ENCODE data around the gene EDNRA.

EDNRA gene

DNA sequence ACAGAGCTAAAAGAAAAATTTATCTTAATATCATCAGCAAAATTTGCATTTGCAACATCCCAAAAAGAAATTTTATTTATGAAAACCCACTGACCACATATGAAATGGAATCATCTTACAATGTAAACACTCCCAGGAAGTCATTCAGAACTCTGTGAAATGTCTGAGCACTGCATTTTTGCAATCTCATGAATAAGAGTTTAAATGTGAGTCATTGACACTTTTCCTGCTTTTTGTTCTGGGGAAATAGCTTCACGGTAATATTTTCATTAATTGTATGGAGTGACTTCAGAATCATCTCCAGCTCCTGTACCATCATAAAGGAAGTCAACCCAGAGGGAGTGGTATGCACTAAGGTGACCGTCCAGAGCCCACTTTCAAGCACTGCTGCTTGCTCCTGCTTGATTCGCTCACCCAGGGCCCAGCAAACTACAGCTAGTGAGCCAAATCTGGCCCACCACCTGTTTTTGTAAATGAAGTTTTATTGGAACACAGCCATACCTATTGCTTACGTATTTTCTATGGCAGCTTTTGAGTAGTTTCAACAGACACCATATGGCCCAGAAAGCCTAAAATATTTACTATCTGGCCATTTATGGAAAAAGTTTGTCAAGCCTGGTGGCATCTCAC is 17.2 kb downstream of the EDNRA start:
- H3K27ac ChIP-seq (ENCODE audit: low read depth, low read length) = no peak overlapping the region
- no peaks in the 10 kb centered on the region for H3K9me3 ChIP-seq (ENCODE audit: low read length)
- no peaks in the 10 kb centered on the region for H3K27me3 ChIP-seq (ENCODE audit: control insufficient read depth in 1 of 2, insufficient read depth in 2 of 2, low read length in 2 of 2)
- H3K4me3 ChIP-seq (ENCODE audit: low read depth in 1 of 2, low read length in 2 of 2) = no peak overlapping the region
- H3K36me3 ChIP-seq (ENCODE audit: insufficient read depth, low read length) = no peaks in the 10 kb centered on the region
- H3K9ac ChIP-seq (ENCODE audit: low read length) = no peak overlapping the region
- no peaks in the 10 kb centered on the region for H3K4me1 ChIP-seq (ENCODE audit: insufficient read depth, low read length)

DNA sequence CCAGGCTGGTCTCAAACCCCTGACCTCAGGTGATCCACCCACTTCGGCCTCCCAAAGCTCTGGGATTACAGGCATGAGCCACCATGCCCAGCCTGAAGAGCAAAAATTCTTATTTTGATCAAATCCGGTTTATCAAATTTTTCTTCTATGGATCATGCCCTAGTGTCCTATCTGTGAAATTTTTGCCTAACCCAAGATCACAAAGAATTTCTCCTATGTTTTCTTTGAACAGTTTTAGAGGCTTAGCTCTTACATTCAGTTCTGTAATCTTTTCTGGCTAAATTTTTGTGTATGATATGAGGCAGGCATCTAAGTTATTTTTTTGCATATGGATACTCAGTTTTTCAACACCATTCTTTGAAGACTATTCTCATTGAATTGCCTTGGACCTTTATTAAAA is 27.4 kb downstream of the EDNRA start:
- H3K4me1 ChIP-seq (ENCODE audit: insufficient read depth, low read length) = no peaks in the 10 kb centered on the region
- no peaks in the 10 kb centered on the region for H3K27me3 ChIP-seq (ENCODE audit: control insufficient read depth in 1 of 2, insufficient read depth in 2 of 2, low read length in 2 of 2)
- H3K36me3 ChIP-seq (ENCODE audit: insufficient read depth, low read length) = no peaks in the 10 kb centered on the region
- no peaks in the 10 kb centered on the region for H3K9me3 ChIP-seq (ENCODE audit: low read length)
- no peak overlapping the region for H3K27ac ChIP-seq (ENCODE audit: low read depth, low read length)
- no peak overlapping the region for H3K9ac ChIP-seq (ENCODE audit: low read length)
- no peak overlapping the region for H3K4me3 ChIP-seq (ENCODE audit: low read depth in 1 of 2, low read length in 2 of 2)

DNA sequence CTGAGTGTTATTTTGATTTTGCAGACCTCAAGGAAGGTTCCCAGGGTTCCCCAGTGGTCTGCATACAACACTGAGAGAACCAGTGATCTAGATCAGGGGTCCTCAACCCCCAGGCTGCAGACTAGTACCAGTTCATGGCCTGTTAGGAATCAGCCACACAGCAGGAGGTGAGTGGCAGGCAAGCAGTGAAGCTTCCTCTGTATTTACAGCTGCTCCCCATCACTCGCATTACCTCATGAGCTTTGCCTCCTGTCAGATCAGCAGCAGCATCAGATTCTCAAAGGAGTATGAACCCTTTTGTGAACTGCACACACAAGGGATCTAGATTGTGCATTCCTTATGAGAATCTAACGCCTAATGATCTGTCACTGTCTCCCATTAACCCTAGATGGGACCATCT is 28.5 kb downstream of the EDNRA start:
- H3K9ac ChIP-seq (ENCODE audit: low read length) = no peak overlapping the region
- no peaks in the 10 kb centered on the region for H3K4me1 ChIP-seq (ENCODE audit: insufficient read depth, low read length)
- H3K4me3 ChIP-seq (ENCODE audit: low read depth in 1 of 2, low read length in 2 of 2) = no peak overlapping the region
- H3K27ac ChIP-seq (ENCODE audit: low read depth, low read length) = no peak overlapping the region
- no peaks in the 10 kb centered on the region for H3K9me3 ChIP-seq (ENCODE audit: low read length)
- H3K27me3 ChIP-seq (ENCODE audit: control insufficient read depth in 1 of 2, insufficient read depth in 2 of 2, low read length in 2 of 2) = no peaks in the 10 kb centered on the region
- H3K36me3 ChIP-seq (ENCODE audit: insufficient read depth, low read length) = no peaks in the 10 kb centered on the region

DNA sequence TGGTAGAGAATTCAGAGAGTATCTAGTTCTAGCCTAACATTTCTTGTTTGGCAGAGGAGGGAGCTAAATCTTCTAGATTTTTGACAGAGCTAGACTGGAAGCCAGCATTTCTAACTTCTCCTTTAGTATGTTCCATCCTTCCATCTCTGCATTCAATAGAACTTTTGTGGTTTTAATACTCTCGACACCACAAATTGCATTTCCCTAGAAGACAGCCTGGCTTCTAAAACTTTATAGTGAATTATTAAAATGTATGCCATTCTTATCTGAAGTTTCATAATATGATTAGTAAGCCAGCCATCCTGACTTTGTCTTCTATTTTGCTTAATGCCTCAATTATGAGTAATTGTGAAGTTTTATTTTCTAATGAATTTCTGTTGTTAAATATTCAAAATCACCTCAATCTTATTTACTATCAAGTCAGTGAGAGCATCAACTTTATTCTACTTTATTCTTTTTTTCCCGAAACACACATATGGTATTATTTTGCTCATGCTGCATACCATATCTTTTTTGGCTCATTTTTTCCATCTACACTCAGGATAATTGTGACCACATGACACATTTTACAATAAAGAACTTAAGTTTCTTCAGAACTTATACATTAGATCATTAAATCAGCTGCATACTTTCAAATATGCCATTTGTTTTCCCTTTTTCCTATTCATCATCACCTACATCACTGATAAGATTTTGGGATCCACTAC is 30.2 kb downstream of the EDNRA start:
- Histone ChIP-seq H3K36me3 (ENCODE audit: insufficient read depth, low read length) (no peaks in the 10 kb centered on the region), H3K9me3 (ENCODE audit: low read length) (no peaks in the 10 kb centered on the region), H3K4me3 (ENCODE audit: low read depth in 1 of 2, low read length in 2 of 2) (no peak overlapping the region), H3K4me1 (ENCODE audit: insufficient read depth, low read length) (no peaks in the 10 kb centered on the region), H3K27ac (ENCODE audit: low read depth, low read length) (no peak overlapping the region), H3K9ac (ENCODE audit: low read length) (no peak overlapping the region), H3K27me3 (ENCODE audit: control insufficient read depth in 1 of 2, insufficient read depth in 2 of 2, low read length in 2 of 2) (no peaks in the 10 kb centered on the region)

DNA sequence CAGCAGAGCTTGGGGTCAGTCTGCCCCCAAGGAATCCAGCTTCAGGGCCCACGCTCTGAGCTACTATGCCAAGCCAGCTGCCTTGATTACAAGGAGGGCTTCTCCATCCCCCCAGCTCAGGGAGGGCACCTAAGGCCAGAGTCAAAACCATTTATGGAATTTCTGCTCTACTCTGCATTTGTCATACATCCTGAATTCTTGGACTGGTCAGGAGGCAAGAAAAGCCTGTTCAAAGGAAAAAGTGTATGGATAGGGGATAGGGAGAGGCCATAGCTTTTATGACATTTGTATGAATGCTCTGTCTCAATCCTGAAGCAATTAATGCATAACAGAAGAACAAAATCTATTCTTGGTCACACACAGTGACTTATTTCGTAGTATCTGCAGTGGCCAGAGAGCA is 32.2 kb downstream of the EDNRA start:
- H3K27ac ChIP-seq (ENCODE audit: low read depth, low read length) = no peak overlapping the region
- H3K9me3 ChIP-seq (ENCODE audit: low read length) = no peaks in the 10 kb centered on the region
- no peak overlapping the region for H3K9ac ChIP-seq (ENCODE audit: low read length)
- H3K36me3 ChIP-seq (ENCODE audit: insufficient read depth, low read length) = no peaks in the 10 kb centered on the region
- no peaks in the 10 kb centered on the region for H3K4me1 ChIP-seq (ENCODE audit: insufficient read depth, low read length)
- no peak overlapping the region for H3K4me3 ChIP-seq (ENCODE audit: low read depth in 1 of 2, low read length in 2 of 2)
- H3K27me3 ChIP-seq (ENCODE audit: control insufficient read depth in 1 of 2, insufficient read depth in 2 of 2, low read length in 2 of 2) = no peaks in the 10 kb centered on the region

DNA sequence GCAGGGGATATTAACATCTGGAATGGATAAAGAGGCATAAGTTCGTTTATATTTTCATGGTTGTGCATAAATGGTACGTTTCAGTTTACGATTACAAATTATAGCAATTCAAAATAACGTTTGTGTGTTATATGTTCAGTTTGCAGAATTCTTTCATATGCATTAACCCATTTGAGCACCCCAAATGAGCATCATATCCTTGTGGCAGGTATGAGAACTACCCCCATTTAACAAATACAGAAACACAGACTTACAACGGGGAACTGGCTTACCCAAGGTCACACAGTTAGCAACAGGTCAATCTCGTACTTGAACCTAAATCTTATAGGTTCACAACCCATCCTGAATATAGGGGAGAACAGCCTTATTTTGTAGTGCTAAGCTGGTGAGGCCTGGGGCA is 33.1 kb downstream of the EDNRA start:
- Histone ChIP-seq H3K9me3 (ENCODE audit: low read length) (no peaks in the 10 kb centered on the region), H3K4me3 (ENCODE audit: low read depth in 1 of 2, low read length in 2 of 2) (no peak overlapping the region), H3K27me3 (ENCODE audit: control insufficient read depth in 1 of 2, insufficient read depth in 2 of 2, low read length in 2 of 2) (no peaks in the 10 kb centered on the region), H3K9ac (ENCODE audit: low read length) (no peak overlapping the region), H3K27ac (ENCODE audit: low read depth, low read length) (no peak overlapping the region), H3K4me1 (ENCODE audit: insufficient read depth, low read length) (no peaks in the 10 kb centered on the region), H3K36me3 (ENCODE audit: insufficient read depth, low read length) (no peaks in the 10 kb centered on the region)

DNA sequence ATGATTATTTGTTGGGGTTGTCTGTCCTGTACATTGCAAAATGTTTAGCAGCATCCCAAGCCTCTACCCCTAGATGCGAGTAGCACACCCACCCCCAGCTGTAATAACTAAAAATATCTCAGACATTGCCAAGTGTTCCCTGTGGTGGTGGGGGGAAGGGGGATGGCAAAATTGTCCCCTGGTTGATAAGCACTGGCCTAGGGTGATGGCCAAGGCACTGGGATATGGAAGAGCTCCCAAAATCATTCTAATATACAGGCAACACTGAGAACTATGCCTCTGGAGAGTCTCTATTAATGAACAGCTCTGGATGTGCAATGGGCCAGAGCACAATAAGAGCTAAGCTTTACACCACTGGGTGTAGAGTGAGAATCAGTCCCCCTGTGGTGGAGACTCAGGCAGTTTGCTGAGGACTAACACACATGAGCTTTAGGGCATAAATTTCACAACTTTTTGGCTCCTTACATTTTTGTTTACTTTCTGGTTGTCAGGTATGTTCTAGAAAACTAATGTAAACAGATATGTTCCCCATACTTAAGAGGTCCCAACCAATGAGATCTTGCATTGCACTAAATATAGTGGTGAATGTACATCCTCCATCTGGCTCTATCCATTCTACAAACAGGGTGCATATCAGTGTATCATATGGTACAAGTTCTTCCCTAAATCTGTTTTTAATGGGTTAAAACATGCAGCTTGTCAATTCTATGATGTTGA is 34.5 kb downstream of the EDNRA start:
- no peak overlapping the region for H3K27ac ChIP-seq (ENCODE audit: low read depth, low read length)
- H3K36me3 ChIP-seq (ENCODE audit: insufficient read depth, low read length) = no peaks in the 10 kb centered on the region

DNA sequence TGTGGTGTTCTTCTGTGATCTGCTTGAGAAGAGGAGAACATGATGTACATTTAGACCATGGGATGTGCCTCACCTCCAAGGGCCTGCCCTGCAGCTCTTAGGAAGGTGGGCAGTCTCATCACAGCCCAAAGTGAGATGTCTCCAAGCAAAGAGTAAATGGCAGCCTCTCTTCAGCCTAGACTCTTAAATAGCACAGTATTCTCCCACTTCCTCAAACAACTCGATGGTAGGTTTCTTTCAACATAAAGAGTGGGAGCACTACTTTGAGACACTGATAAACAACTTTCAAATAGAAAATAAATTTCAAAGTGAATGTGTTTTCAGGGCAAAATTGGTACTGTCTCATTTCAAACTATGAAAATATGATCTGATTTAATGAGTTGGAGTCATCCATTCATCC is 35.2 kb downstream of the EDNRA start:
- no peak overlapping the region for H3K27ac ChIP-seq (ENCODE audit: low read depth, low read length)
- no peaks in the 10 kb centered on the region for H3K27me3 ChIP-seq (ENCODE audit: control insufficient read depth in 1 of 2, insufficient read depth in 2 of 2, low read length in 2 of 2)
- H3K9ac ChIP-seq (ENCODE audit: low read length) = no peak overlapping the region
- no peak overlapping the region for H3K4me3 ChIP-seq (ENCODE audit: low read depth in 1 of 2, low read length in 2 of 2)
- no peaks in the 10 kb centered on the region for H3K9me3 ChIP-seq (ENCODE audit: low read length)
- H3K4me1 ChIP-seq (ENCODE audit: insufficient read depth, low read length) = no peaks in the 10 kb centered on the region
- H3K36me3 ChIP-seq (ENCODE audit: insufficient read depth, low read length) = no peaks in the 10 kb centered on the region

More for the DNA sequence above, 34.5 kb downstream of the EDNRA start:
- Histone ChIP-seq H3K4me1 (ENCODE audit: insufficient read depth, low read length) (no peaks in the 10 kb centered on the region), H3K9ac (ENCODE audit: low read length) (no peak overlapping the region), H3K4me3 (ENCODE audit: low read depth in 1 of 2, low read length in 2 of 2) (no peak overlapping the region), H3K9me3 (ENCODE audit: low read length) (no peaks in the 10 kb centered on the region), H3K27me3 (ENCODE audit: control insufficient read depth in 1 of 2, insufficient read depth in 2 of 2, low read length in 2 of 2) (no peaks in the 10 kb centered on the region)

DNA sequence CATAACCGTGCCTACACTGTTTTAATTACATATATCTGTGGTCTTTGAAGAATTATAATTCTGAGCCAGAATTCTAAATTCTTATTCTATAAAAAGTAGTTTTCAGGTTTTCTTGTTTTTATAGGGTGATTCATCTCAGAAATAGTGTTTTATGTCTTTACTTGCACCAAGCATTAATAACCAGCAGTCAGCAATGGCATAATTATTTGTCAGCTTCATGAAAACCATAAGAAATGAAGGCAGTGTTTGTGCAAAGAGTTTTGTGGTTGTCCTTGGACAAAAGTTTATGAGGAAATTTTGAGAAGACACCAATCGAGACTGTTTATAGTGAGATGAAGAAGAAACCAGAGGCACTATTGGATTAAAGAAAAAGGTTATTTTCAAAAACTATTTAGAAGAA is 37.2 kb downstream of the EDNRA start:
- Histone ChIP-seq H3K27ac (ENCODE audit: low read depth, low read length) (no peak overlapping the region), H3K9me3 (ENCODE audit: low read length) (no peaks in the 10 kb centered on the region), H3K4me3 (ENCODE audit: low read depth in 1 of 2, low read length in 2 of 2) (no peak overlapping the region), H3K4me1 (ENCODE audit: insufficient read depth, low read length) (no peaks in the 10 kb centered on the region), H3K27me3 (ENCODE audit: control insufficient read depth in 1 of 2, insufficient read depth in 2 of 2, low read length in 2 of 2) (no peaks in the 10 kb centered on the region), H3K9ac (ENCODE audit: low read length) (no peak overlapping the region), H3K36me3 (ENCODE audit: insufficient read depth, low read length) (no peaks in the 10 kb centered on the region)

DNA sequence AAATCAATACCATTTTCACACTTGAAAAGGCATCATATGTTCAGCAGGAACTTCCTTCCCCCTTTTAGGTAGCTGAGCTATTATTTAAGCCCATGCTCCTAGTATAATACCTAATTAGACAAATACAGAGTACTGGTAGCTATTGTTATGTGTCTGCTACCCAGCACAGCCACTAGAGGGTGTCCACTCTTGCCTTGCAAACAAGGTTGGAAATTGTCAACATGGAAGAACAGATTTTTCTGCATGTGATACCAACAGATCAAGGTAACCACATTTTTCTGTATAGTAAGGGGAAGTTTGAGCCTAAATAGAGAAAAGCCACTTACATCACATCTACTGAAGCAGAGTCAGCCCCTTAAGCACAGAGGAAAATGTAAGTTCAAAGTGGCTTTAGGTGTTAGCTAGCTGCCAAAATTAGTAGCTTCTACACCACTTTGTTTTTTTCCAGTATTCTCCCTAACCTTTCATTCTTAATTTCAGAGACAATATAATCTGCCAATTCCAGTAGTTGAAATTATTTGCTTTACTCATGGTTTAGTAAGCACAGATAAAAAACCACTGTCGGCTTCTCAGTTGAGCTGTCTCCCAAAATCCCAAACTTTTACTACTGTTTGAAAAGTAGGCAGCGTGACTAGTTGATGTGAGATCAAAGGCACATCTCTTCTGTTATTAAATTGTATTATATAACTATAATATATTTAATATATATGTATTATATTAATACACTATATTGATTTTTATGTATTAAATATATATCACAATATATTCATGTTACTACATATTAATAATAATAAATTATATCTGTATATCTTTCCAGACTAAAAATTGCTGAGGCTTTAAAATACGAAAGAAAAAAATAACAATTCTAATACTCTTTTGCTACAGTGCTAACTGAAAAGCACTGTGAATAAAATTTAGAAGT is 38.2 kb downstream of the EDNRA start:
- H3K9me3 ChIP-seq (ENCODE audit: low read length) = no peaks in the 10 kb centered on the region
- no peak overlapping the region for H3K4me3 ChIP-seq (ENCODE audit: low read depth in 1 of 2, low read length in 2 of 2)
- no peak overlapping the region for H3K27ac ChIP-seq (ENCODE audit: low read depth, low read length)
- no peaks in the 10 kb centered on the region for H3K36me3 ChIP-seq (ENCODE audit: insufficient read depth, low read length)
- H3K9ac ChIP-seq (ENCODE audit: low read length) = no peak overlapping the region
- H3K4me1 ChIP-seq (ENCODE audit: insufficient read depth, low read length) = peaks cover under 1% of the 10 kb centered on the region
- H3K27me3 ChIP-seq (ENCODE audit: control insufficient read depth in 1 of 2, insufficient read depth in 2 of 2, low read length in 2 of 2) = no peaks in the 10 kb centered on the region

DNA sequence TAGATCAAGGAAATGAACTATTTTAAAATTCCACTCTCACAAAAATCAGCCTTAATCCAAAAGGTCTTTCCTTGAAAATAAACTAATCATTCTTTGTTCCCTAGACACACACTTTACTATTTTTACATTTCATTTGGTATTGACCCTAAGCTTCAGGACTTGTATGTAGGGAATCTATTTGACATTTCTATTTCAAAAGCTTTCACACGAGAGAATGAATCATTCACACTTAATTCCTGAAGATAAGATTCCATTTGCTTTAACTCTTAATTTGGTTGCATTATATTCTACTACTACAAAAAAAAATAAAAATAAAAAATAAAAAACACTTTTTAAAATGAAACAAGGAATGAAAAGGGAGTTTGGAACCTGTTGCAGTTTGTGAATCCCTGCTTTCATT is 43.7 kb downstream of the EDNRA start:
- no peak overlapping the region for H3K27ac ChIP-seq (ENCODE audit: low read depth, low read length)
- H3K9me3 ChIP-seq (ENCODE audit: low read length) = no peaks in the 10 kb centered on the region
- peaks cover 20% of the 10 kb centered on the region for H3K4me1 ChIP-seq (ENCODE audit: insufficient read depth, low read length)
- no peaks in the 10 kb centered on the region for H3K27me3 ChIP-seq (ENCODE audit: control insufficient read depth in 1 of 2, insufficient read depth in 2 of 2, low read length in 2 of 2)
- no peaks in the 10 kb centered on the region for H3K36me3 ChIP-seq (ENCODE audit: insufficient read depth, low read length)
- H3K4me3 ChIP-seq (ENCODE audit: low read depth in 1 of 2, low read length in 2 of 2) = no peak overlapping the region
- no peak overlapping the region for H3K9ac ChIP-seq (ENCODE audit: low read length)

Data from muscle layer of colon (tissue), 2 donors.